ENCODE data around the gene SLC4A1AP. TPM values are rescaled to one million over a fixed set of nuclear protein-coding genes. Genes with fewer than 3 reads are reported as not detected.

SLC4A1AP gene
- total RNA-seq, 1 experiment from 2014 or later = 29.7 TPM

- ChIA-PET POLR2A (ENCODE audit: low non-redundant PET) (no interaction called here), CTCF (interaction anchor here (0.6 kb wide), 1 partner anchor 308 kb away, joined by 7 read pairs; no protein-coding TSS in a partner anchor)
- Histone ChIP-seq H3K4me3 (ENCODE audit: low read depth, low read length, poor library complexity, severe bottlenecking) (no peak overlapping the region), H3K27me3 (replicated peaks; ENCODE audit: insufficient read depth, low read depth, low read length, poor library complexity) (no peaks in the 10 kb centered on the region), H3K4me1 (ENCODE audit: insufficient read depth, low read length, poor library complexity, severe bottlenecking) (no peaks in the 10 kb centered on the region), H3K36me3 (ENCODE audit: insufficient read depth, low read length, poor library complexity, severe bottlenecking) (no peaks in the 10 kb centered on the region), H3K9me3 (ENCODE audit: low read depth, low read length, poor library complexity, severe bottlenecking) (no peaks in the 10 kb centered on the region), H3K27ac (ENCODE audit: low read depth, low read length, poor library complexity, severe bottlenecking) (no peak overlapping the region)
- no TSS peak for BruUV-seq (replicated peaks)
- intact Hi-C loops (cut with micrococcal nuclease; ENCODE audit: unreplicated experiment) = no loop called here
- no peak for TF ChIP-seq CTCF (conservative IDR thresholded peaks at IDR 0.05; ENCODE audit: low read depth, low read length)
- DNase-seq (ENCODE audit: low spot score) = no peak
Measured at GRCh38 chr2:27736890-27737204, 73.2 kb downstream of the SLC4A1AP start.

- BruUV-seq (replicated peaks) = no TSS peak
- TF ChIP-seq EZH2 (IDR thresholded peaks at IDR 0.05; ENCODE audit: borderline replicate concordance, low read depth, low read length, poor library complexity, severe bottlenecking) (no peak), CTCF (conservative IDR thresholded peaks at IDR 0.05; ENCODE audit: low read depth, low read length) (no peak)
- no peak for DNase-seq (ENCODE audit: low spot score)
- Histone ChIP-seq H3K27me3 (replicated peaks; ENCODE audit: insufficient read depth, low read depth, low read length, poor library complexity) (no peaks in the 10 kb centered on the region), H3K4me3 (ENCODE audit: low read depth, low read length, poor library complexity, severe bottlenecking) (no peak overlapping the region), H3K9me3 (ENCODE audit: low read depth, low read length, poor library complexity, severe bottlenecking) (no peaks in the 10 kb centered on the region), H3K4me1 (ENCODE audit: insufficient read depth, low read length, poor library complexity, severe bottlenecking) (no peaks in the 10 kb centered on the region), H3K36me3 (ENCODE audit: insufficient read depth, low read length, poor library complexity, severe bottlenecking) (no peaks in the 10 kb centered on the region), H3K27ac (ENCODE audit: low read depth, low read length, poor library complexity, severe bottlenecking) (no peak overlapping the region)
- CTCF ChIA-PET = no interaction called here
- POLR2A ChIA-PET (ENCODE audit: low non-redundant PET) = no interaction called here
- intact Hi-C loops (cut with micrococcal nuclease; ENCODE audit: unreplicated experiment) = no loop called here
Measured at GRCh38 chr2:27737676-27738348, 74.1 kb downstream of the SLC4A1AP start.

- no peak for DNase-seq (ENCODE audit: low spot score)
- POLR2A ChIA-PET (ENCODE audit: low non-redundant PET) = no interaction called here
- no peaks in the 10 kb centered on the region for H3K9me3 ChIP-seq (ENCODE audit: low read depth, low read length, poor library complexity, severe bottlenecking)
- TF ChIP-seq EZH2 (IDR thresholded peaks at IDR 0.05; ENCODE audit: borderline replicate concordance, low read depth, low read length, poor library complexity, severe bottlenecking) (no peak), CTCF (conservative IDR thresholded peaks at IDR 0.05; ENCODE audit: low read depth, low read length) (no peak)
- H3K4me1 ChIP-seq (ENCODE audit: insufficient read depth, low read length, poor library complexity, severe bottlenecking) = no peaks in the 10 kb centered on the region
- H3K27ac ChIP-seq (ENCODE audit: low read depth, low read length, poor library complexity, severe bottlenecking) = no peak overlapping the region
- CTCF ChIA-PET = no interaction called here
- H3K36me3 ChIP-seq (ENCODE audit: insufficient read depth, low read length, poor library complexity, severe bottlenecking) = no peaks in the 10 kb centered on the region
- BruUV-seq (replicated peaks) = no TSS peak
- H3K27me3 ChIP-seq (replicated peaks; ENCODE audit: insufficient read depth, low read depth, low read length, poor library complexity) = no peaks in the 10 kb centered on the region
- H3K4me3 ChIP-seq (ENCODE audit: low read depth, low read length, poor library complexity, severe bottlenecking) = no peak overlapping the region
- intact Hi-C loops (cut with micrococcal nuclease; ENCODE audit: unreplicated experiment) = no loop called here
Measured at GRCh38 chr2:27738349-27739057, 74.8 kb downstream of the SLC4A1AP start.

Data from A673 (cell line).